IMR-90 (cell line): Measurements from ENCODE around the gene SLC25A19. TPM values are rescaled to one million over a fixed set of nuclear protein-coding genes. Genes with fewer than 3 reads are reported as not detected.

Experiments
- ATAC-seq: fragments of 200-7000 bp; cut with Tn5 transposase; 2 replicates; pipeline ENCODE4 v1.9.1; 2020; ENCODE audit warnings: low read depth, mild to moderate bottlenecking, moderate library complexity
- BruUV-seq: library from RNA; stranded (reverse); fragments of 400-500 nt; replicated peaks from 2 replicates; lab custom pipeline; 2021; lab: Mats Ljungman, UMichigan
- CTCF ChIA-PET: fragments of 300-600 bp; formaldehyde crosslinking; extraction: SDS; loops from one replicate; lab custom pipeline; 2021; ENCODE audit warnings: antibody characterized with exemption; lab: Yijun Ruan, JAX
- POLR2A ChIA-PET: fragments of 300-600 bp; sonication (Branson Sonifier 250); formaldehyde crosslinking; loops from one replicate; lab custom pipeline; 2022; ENCODE audit warnings: antibody characterized with exemption; ENCODE audit not compliant: unreplicated experiment; lab: Charles Lee
- DNase-seq: peaks from one replicate; pipeline ENCODE4 v3.0.0; 2013
- H2AFZ ChIP-seq: replicated peaks from 2 replicates; pipeline ENCODE3; 2013; ENCODE audit warnings: low read length, mild to moderate bottlenecking; ENCODE audit not compliant: poor library complexity
- H2AK5ac ChIP-seq: 2 replicates; pipeline ENCODE4 v1.6.1; 2013; ENCODE audit warnings: low read depth, low read length, inconsistent platforms
- H2AK9ac ChIP-seq: replicated peaks from 2 replicates; pipeline ENCODE3; 2013; ENCODE audit warnings: mild to moderate bottlenecking, low read depth, low read length, moderate library complexity; ENCODE audit not compliant: poor library complexity
- H2BK120ac ChIP-seq: 2 replicates; pipeline ENCODE4 v1.6.1; 2013; ENCODE audit warnings: low read depth, low read length, inconsistent platforms
- H2BK15ac ChIP-seq: 3 replicates; pipeline ENCODE4 v1.6.1; 2013; ENCODE audit warnings: low read depth, low read length, inconsistent platforms
- H2BK20ac ChIP-seq: 2 replicates; pipeline ENCODE4 v1.6.1; 2013; ENCODE audit warnings: low read depth, mild to moderate bottlenecking, inconsistent platforms, low read length, moderate library complexity
- H2BK5ac ChIP-seq: 2 replicates; pipeline ENCODE4 v1.6.1; 2013; ENCODE audit warnings: mild to moderate bottlenecking, low read depth, low read length, inconsistent platforms; ENCODE audit not compliant: poor library complexity, severe bottlenecking
- H3K14ac ChIP-seq: replicated peaks from 2 replicates; pipeline ENCODE4 v1.6.1; 2013; ENCODE audit warnings: low read depth, low read length, inconsistent platforms
- H3K18ac ChIP-seq: 2 replicates; pipeline ENCODE4 v1.6.1; 2013; ENCODE audit warnings: low read depth, low read length, control low read depth
- H3K23ac ChIP-seq: 2 replicates; pipeline ENCODE4 v1.6.1; 2013; ENCODE audit warnings: low read depth, low read length, inconsistent platforms
- H3K27ac ChIP-seq: 2 replicates; pipeline ENCODE4 v1.5.1; 2013; ENCODE audit warnings: mild to moderate bottlenecking, control low read depth, low read length; ENCODE audit not compliant: insufficient read depth
- H3K27me3 ChIP-seq: 2 replicates; pipeline ENCODE4 v1.6.1; 2013; ENCODE audit warnings: low read length; ENCODE audit not compliant: control insufficient read depth, insufficient read depth
- H3K36me3 ChIP-seq: 2 replicates; pipeline ENCODE4 v1.6.1; 2013; ENCODE audit warnings: low read length, mixed read lengths; ENCODE audit not compliant: control insufficient read depth, insufficient read depth
- H3K4ac ChIP-seq: 2 replicates; pipeline ENCODE4 v1.6.1; 2013; ENCODE audit warnings: low read depth, low read length, inconsistent platforms
- H3K4me1 ChIP-seq: 2 replicates; pipeline ENCODE4 v1.6.1; 2013; ENCODE audit warnings: low read length, mixed read lengths; ENCODE audit not compliant: control insufficient read depth, insufficient read depth
- H3K4me2 ChIP-seq: 2 replicates; pipeline ENCODE4 v1.6.1; 2013; ENCODE audit warnings: low read depth, mild to moderate bottlenecking, control low read depth, low read length, moderate library complexity
- H3K4me3 ChIP-seq: 2 replicates; pipeline ENCODE4 v1.5.1; 2013; ENCODE audit warnings: low read depth, mild to moderate bottlenecking, control low read depth, low read length, moderate library complexity; ENCODE audit not compliant: insufficient read depth
- H3K56ac ChIP-seq: 2 replicates; pipeline ENCODE4 v1.6.1; 2013; ENCODE audit warnings: low read length, inconsistent platforms; ENCODE audit not compliant: insufficient read depth; ENCODE audit errors: extremely low read depth
- H3K79me1 ChIP-seq, 2 experiments: 2 replicates each; pipeline ENCODE4 v1.6.1; 2013; ENCODE audit warnings: low read length in 2 of 2, inconsistent platforms in 1 of 2, low read depth in 1 of 2
- H3K9ac ChIP-seq: 2 replicates; pipeline ENCODE4 v1.6.1; 2013; ENCODE audit warnings: low read depth, low read length, control low read depth
- H3K9me1 ChIP-seq: 2 replicates; pipeline ENCODE4 v1.6.1; 2013; ENCODE audit warnings: low read length, inconsistent platforms; ENCODE audit not compliant: insufficient read depth
- H3K9me3 ChIP-seq: 2 replicates; pipeline ENCODE4 v1.6.1; 2013; ENCODE audit warnings: low read length; ENCODE audit not compliant: control insufficient read depth, insufficient read depth
- H4K20me1 ChIP-seq: 2 replicates; pipeline ENCODE4 v1.6.1; 2013; ENCODE audit warnings: low read length, inconsistent platforms; ENCODE audit not compliant: insufficient read depth
- H4K5ac ChIP-seq: 2 replicates; pipeline ENCODE4 v1.6.1; 2013; ENCODE audit warnings: mild to moderate bottlenecking, low read depth, low read length, control low read depth
- H4K8ac ChIP-seq, 2 experiments: 2 replicates each; pipeline ENCODE4 v1.6.1; 2013; ENCODE audit warnings: low read depth in 2 of 2, low read length in 2 of 2, control low read depth in 1 of 2, inconsistent platforms in 1 of 2
- H4K91ac ChIP-seq: 2 replicates; pipeline ENCODE4 v1.6.1; 2013; ENCODE audit warnings: low read depth, low read length, inconsistent platforms; ENCODE audit not compliant: insufficient read depth
- BHLHE40 ChIP-seq: fragments of 150-350 bp; IDR thresholded peaks from 2 replicates; pipeline ENCODE4 v1.6.1; 2016; ENCODE audit warnings: mild to moderate bottlenecking, low read depth, low read length
- CEBPB ChIP-seq: IDR thresholded peaks from 2 replicates; pipeline ENCODE4 v1.6.1; 2012; ENCODE audit warnings: low read depth, low read length, improper control_type of control experiment
- CHD1 ChIP-seq: IDR thresholded peaks from 2 replicates; pipeline ENCODE4 v1.6.1; 2012; ENCODE audit warnings: low read depth, low read length, improper control_type of control experiment
- CTCF ChIP-seq: conservative IDR thresholded peaks from 2 replicates; pipeline ENCODE4 v1.5.1; 2012; ENCODE audit warnings: mild to moderate bottlenecking, low read depth, low read length, improper control_type of control experiment
- MAFK ChIP-seq: IDR thresholded peaks from 2 replicates; pipeline ENCODE4 v1.6.1; 2012; ENCODE audit warnings: low read depth, low read length, improper control_type of control experiment
- MAZ ChIP-seq: IDR thresholded peaks from 2 replicates; pipeline ENCODE4 v1.6.1; 2012; ENCODE audit warnings: low read depth, mild to moderate bottlenecking, low read length, improper control_type of control experiment, moderate library complexity, borderline replicate concordance
- NFE2L2 ChIP-seq: fragments of 150-350 bp; IDR thresholded peaks from 2 replicates; pipeline ENCODE4 v1.6.1; 2016; ENCODE audit warnings: low read depth, mild to moderate bottlenecking, low read length
- POLR2A ChIP-seq: IDR thresholded peaks from 2 replicates; pipeline ENCODE4 v1.6.1; 2012; ENCODE audit warnings: mild to moderate bottlenecking, low read depth, low read length
- RAD21 ChIP-seq: IDR thresholded peaks from 2 replicates; pipeline ENCODE4 v1.6.1; 2012; ENCODE audit warnings: low read length, improper control_type of control experiment
- RCOR1 ChIP-seq: IDR thresholded peaks from 2 replicates; pipeline ENCODE4 v1.6.1; 2012; ENCODE audit warnings: mild to moderate bottlenecking, low read length, improper control_type of control experiment; ENCODE audit not compliant: insufficient replicate concordance
- RFX5 ChIP-seq: IDR thresholded peaks from 2 replicates; pipeline ENCODE4 v1.8.0; 2012; ENCODE audit warnings: low read depth, mild to moderate bottlenecking, low read length, moderate library complexity
- WGBS, 2 experiments: methylation state at CpG; one replicate each; pipeline versions ENCODE4 v1.1.5 to v1.1.7; 2013; ENCODE audit warnings: missing lambda C conversion rate in 2 of 2; ENCODE audit not compliant: insufficient read length in 1 of 2; ENCODE audit errors: extremely low coverage in 2 of 2; 5-methylcytosine and 5-hydroxymethylcytosine counted together
- dilution Hi-C: fragments of 300-500 bp; cut with HindIII; formaldehyde crosslinking; loops from one replicate; pipeline ENCODE4 v1.14.3; 2018; ENCODE audit warnings: low sequenced_read_pairs; ENCODE audit not compliant: unreplicated experiment
- in situ Hi-C: fragments of 300-500 bp; cut with MboI; formaldehyde crosslinking; loops from 3 replicates; pipeline ENCODE4 v1.14.3; 2019; ENCODE audit warnings: low sequenced_read_pairs, inconsistent platforms, mixed read lengths
- intact Hi-C: fragments of 100-400 bp; cut with micrococcal nuclease; formaldehyde crosslinking; loops from 2 replicates; pipeline ENCODE4 v1.10.0; 2022
- polyA plus RNA-seq, 3 experiments: library from polyadenylated mRNA; depleted of rRNA; stranded (reverse); fragments of >200 nt; gene quantifications; 2 replicates each; pipeline ENCODE4 v1.2.3, GENCODE V29; 2012; ENCODE audit warnings: low replicate concordance in 1 of 3
- total RNA-seq: library from RNA; depleted of rRNA; stranded (reverse); fragments of >200 nt; gene quantifications from 2 replicates; pipeline ENCODE4 v1.2.3, GENCODE V29; 2012
- TF ChIP-seq, protein P1 (sequence below): fragments of 150-350 bp; IDR thresholded peaks from 2 replicates; pipeline ENCODE4 v1.6.1; 2017; ENCODE audit warnings: mild to moderate bottlenecking, antibody characterized with exemption, low read length, low read depth
- TF ChIP-seq, protein P2 (sequence below): fragments of 150-350 bp; IDR thresholded peaks from 2 replicates; pipeline ENCODE4 v1.6.1; 2016; ENCODE audit warnings: low read depth, mild to moderate bottlenecking, low read length, moderate library complexity, borderline replicate concordance

SLC25A19 gene
- total and polyA plus RNA-seq, 2 of the 4 experiments (the other 2 are of a cell fraction), result 9.1 to 9.2 TPM

GRCh38 chr17:75270218-75270965 is 18.8 kb downstream of the SLC25A19 start:
- BruUV-seq, result no TSS peak
- H4K91ac ChIP-seq, result no peak overlapping the region; the same call in 1 of the 2 replicates
- in situ Hi-C loops (no loop called here), dilution Hi-C loops (no loop called here), intact Hi-C loops (loop anchor here (1.0 to 10.0 kb wide), 3 partner anchors 134 to 244 kb away; partner anchors contain the start of genes CASKIN2, GRB2 and TSEN54)
- 0 out of 2 replicates have a peak, but pooled peaks cover 8% of the 10 kb centered on the region for H3K9me1 ChIP-seq
- peak overlapping the region; percentile 81 for H3K4me3 ChIP-seq
- H2AFZ ChIP-seq, result peak overlapping the region; percentile 97
- CTCF ChIA-PET, result interaction anchor here (0.6 to 3.2 kb wide), 14 partner anchors 9 to 140 kb away, joined by 3 to 18 read pairs (median 4); partner anchors contain the start of genes GGA3, MRPS7 and SLC25A19
- DNase-seq (peak; percentile 76), ATAC-seq (peak; percentile 70)
- no peaks in the 10 kb centered on the region; the same call in none of the 2 replicates for H4K20me1 ChIP-seq
- H2BK15ac ChIP-seq, result no peak overlapping the region
- H3K56ac ChIP-seq, result no peak overlapping the region
- peak overlapping the region; percentile 90 for H2AK9ac ChIP-seq
- H3K4me2 ChIP-seq, result peak overlapping the region; percentile 88
- 2% methylated on average over 29 of the region's 47 CpGs; no CpG with 5 or more reads in 1 of the 2 experiments for WGBS, 2 experiments
- peak overlapping the region; percentile 28 for H3K4ac ChIP-seq
- peak overlapping the region; percentile 77; the same call in 1 of the 2 replicates for H3K23ac ChIP-seq
- no peaks in the 10 kb centered on the region for H3K9me3 ChIP-seq
- H4K5ac ChIP-seq, result no peak overlapping the region; the same call in 1 of the 2 replicates
- H3K27me3 ChIP-seq, result no peaks in the 10 kb centered on the region
- H2BK20ac ChIP-seq, result no peak overlapping the region
- H3K4me1 ChIP-seq, result peaks cover 14% of the 10 kb centered on the region
- no peak overlapping the region for H3K18ac ChIP-seq
- no peak overlapping the region for H2BK120ac ChIP-seq
- peak overlapping the region; percentile 28 for H2BK5ac ChIP-seq
- peaks cover 16% of the 10 kb centered on the region for H3K36me3 ChIP-seq
- H3K9ac ChIP-seq, result peak overlapping the region; percentile 74
- H2AK5ac ChIP-seq, result no peak overlapping the region
- no peak overlapping the region for H3K14ac ChIP-seq
- H3K27ac ChIP-seq, result peak overlapping the region; percentile 65; the same call in 1 of the 2 replicates
- peak overlapping the region; percentile 47 to 77; a peak in 3 of 4 replicates for H4K8ac ChIP-seq
- POLR2A ChIA-PET, result interaction anchor here (1.0 kb wide), 1 partner anchor 8 kb away, joined by 4 read pairs; the partner anchor contains the start of genes GGA3 and MRPS7
- peaks cover 4 to 11% of the 10 kb centered on the region in 2 experiments; a peak in 3 of 4 replicates for H3K79me1 ChIP-seq
- TF ChIP-seq, protein P1, sequence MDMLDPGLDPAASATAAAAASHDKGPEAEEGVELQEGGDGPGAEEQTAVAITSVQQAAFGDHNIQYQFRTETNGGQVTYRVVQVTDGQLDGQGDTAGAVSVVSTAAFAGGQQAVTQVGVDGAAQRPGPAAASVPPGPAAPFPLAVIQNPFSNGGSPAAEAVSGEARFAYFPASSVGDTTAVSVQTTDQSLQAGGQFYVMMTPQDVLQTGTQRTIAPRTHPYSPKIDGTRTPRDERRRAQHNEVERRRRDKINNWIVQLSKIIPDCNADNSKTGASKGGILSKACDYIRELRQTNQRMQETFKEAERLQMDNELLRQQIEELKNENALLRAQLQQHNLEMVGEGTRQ, result no peak
- TF ChIP-seq CEBPB (peak; percentile 87), NFE2L2 (no peak), CTCF (peak; percentile 63), RAD21 (peak; percentile 63), RCOR1 (peak; percentile 11), BHLHE40 (peak; percentile 44; the same call in 1 of the 2 replicates), CHD1 (no peak), MAFK (no peak), POLR2A (peak; percentile 79; the same call in 1 of the 2 replicates), RFX5 (no peak), MAZ (no peak; the same call in 1 of the 2 replicates)
- TF ChIP-seq, protein P2, sequence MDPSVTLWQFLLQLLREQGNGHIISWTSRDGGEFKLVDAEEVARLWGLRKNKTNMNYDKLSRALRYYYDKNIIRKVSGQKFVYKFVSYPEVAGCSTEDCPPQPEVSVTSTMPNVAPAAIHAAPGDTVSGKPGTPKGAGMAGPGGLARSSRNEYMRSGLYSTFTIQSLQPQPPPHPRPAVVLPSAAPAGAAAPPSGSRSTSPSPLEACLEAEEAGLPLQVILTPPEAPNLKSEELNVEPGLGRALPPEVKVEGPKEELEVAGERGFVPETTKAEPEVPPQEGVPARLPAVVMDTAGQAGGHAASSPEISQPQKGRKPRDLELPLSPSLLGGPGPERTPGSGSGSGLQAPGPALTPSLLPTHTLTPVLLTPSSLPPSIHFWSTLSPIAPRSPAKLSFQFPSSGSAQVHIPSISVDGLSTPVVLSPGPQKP, result no peak
